ENCODE measurements around the gene SLC25A27.

SLC25A27 gene

GRCh38 chr6:46651006-46651405, 1.8 kb upstream of the SLC25A27 start:
- no peak for DNase-seq (ENCODE audit: low read depth)

- no peak for DNase-seq (ENCODE audit: low read depth)
These were observed 959 bp upstream of the SLC25A27 start for GRCh38 chr6:46651816-46652215.

- no peak for DNase-seq (ENCODE audit: low read depth)
These were observed 558 bp upstream of the SLC25A27 start for GRCh38 chr6:46652232-46652602.

GRCh38 chr6:46653439-46654195, 842 bp downstream of the SLC25A27 start:
- no peak for DNase-seq (ENCODE audit: low read depth)

GRCh38 chr6:46655803-46656202, 3.0 kb downstream of the SLC25A27 start:
- no peak for DNase-seq (ENCODE audit: low read depth)

- no peak for DNase-seq (ENCODE audit: low read depth)
These were observed 4.9 kb downstream of the SLC25A27 start for GRCh38 chr6:46657642-46658041.

GRCh38 chr6:46661483-46661882, 8.7 kb downstream of the SLC25A27 start:
- no peak for DNase-seq (ENCODE audit: low read depth)

- DNase-seq (ENCODE audit: low read depth): no peak
These were observed 14.6 kb downstream of the SLC25A27 start for GRCh38 chr6:46667377-46667776.

- DNase-seq (ENCODE audit: low read depth): no peak
These were observed 21.6 kb downstream of the SLC25A27 start for GRCh38 chr6:46674410-46674809.

- DNase-seq (ENCODE audit: low read depth): no peak
These were observed 24.0 kb downstream of the SLC25A27 start for GRCh38 chr6:46676604-46677313.

GRCh38 chr6:46677314-46677654, 24.5 kb downstream of the SLC25A27 start:
- no peak for DNase-seq (ENCODE audit: low read depth)

- no peak for DNase-seq (ENCODE audit: low read depth)
These were observed 32.0 kb downstream of the SLC25A27 start for GRCh38 chr6:46684771-46685170.

- no peak for DNase-seq (ENCODE audit: low read depth)
These were observed 34.9 kb downstream of the SLC25A27 start, which contains the start of gene TDRD6 for GRCh38 chr6:46687619-46688097. TDRD6 (plus strand) TSS chr6:46687885; CDS start chr6:46688129, 244 bp downstream.

GRCh38 chr6:46688117-46688965, 35.6 kb downstream of the SLC25A27 start:
- no peak for DNase-seq (ENCODE audit: low read depth)

- no peak for DNase-seq (ENCODE audit: low read depth)
These were observed 36.2 kb downstream of the SLC25A27 start for GRCh38 chr6:46688966-46689335.

- DNase-seq (ENCODE audit: low read depth): no peak
These were observed 36.9 kb downstream of the SLC25A27 start for GRCh38 chr6:46689657-46690056.

GRCh38 chr6:46690141-46690755, 37.5 kb downstream of the SLC25A27 start:
- no peak for DNase-seq (ENCODE audit: low read depth)

- DNase-seq (ENCODE audit: low read depth): no peak
These were observed 38.2 kb downstream of the SLC25A27 start for GRCh38 chr6:46690911-46691451.

- no peak for DNase-seq (ENCODE audit: low read depth)
These were observed 47.2 kb downstream of the SLC25A27 start for GRCh38 chr6:46699970-46700369.

GRCh38 chr6:46704562-46704961, 51.8 kb downstream of the SLC25A27 start:
- no peak for DNase-seq (ENCODE audit: low read depth)

- DNase-seq (ENCODE audit: low read depth): no peak
These were observed 53.7 kb downstream of the SLC25A27 start for GRCh38 chr6:46706464-46706863.

- DNase-seq (ENCODE audit: low read depth): no peak
These were observed 58.7 kb downstream of the SLC25A27 start for GRCh38 chr6:46711491-46711890.
